HepG2 (cell line): ENCODE measurements around the gene TRDMT1.

Experiments
- AGO1 ChIP-seq: fragments of 200-400 bp; formaldehyde crosslinking; IDR thresholded peaks from 2 replicates; pipeline ENCODE4 v1.6.1; 2017; ENCODE audit warnings: mild to moderate bottlenecking, low read depth, low read length, moderate library complexity; ENCODE audit not compliant: poor library complexity, severe bottlenecking
- CERS6 ChIP-seq: sonication (generic); formaldehyde crosslinking; IDR thresholded peaks from 2 replicates; pipeline ENCODE4 v1.5.0; 2020; ENCODE audit warnings: missing genetic modification reagents
- CTCF ChIP-seq: sonication (generic); formaldehyde crosslinking; IDR thresholded peaks from 2 replicates; pipeline ENCODE4 v1.5.0; 2020; ENCODE audit warnings: mild to moderate bottlenecking, missing genetic modification reagents, moderate library complexity
- EZH2 ChIP-seq: conservative IDR thresholded peaks from 2 replicates; pipeline ENCODE4 v1.6.1; 2012; ENCODE audit warnings: mild to moderate bottlenecking, low read depth, low read length, moderate library complexity
- JUN ChIP-seq: sonication (generic); formaldehyde crosslinking; IDR thresholded peaks from 2 replicates; pipeline ENCODE4 v1.4.0; 2020; ENCODE audit warnings: mild to moderate bottlenecking, missing genetic modification reagents
- NR3C1 ChIP-seq: sonication (generic); formaldehyde crosslinking; IDR thresholded peaks from 2 replicates; pipeline ENCODE4 v1.4.0; 2020; ENCODE audit warnings: missing genetic modification reagents
- PHF21A ChIP-seq: sonication (generic); formaldehyde crosslinking; IDR thresholded peaks from 2 replicates; pipeline ENCODE4 v1.5.0; 2020; ENCODE audit warnings: mild to moderate bottlenecking, missing genetic modification reagents
- SIN3B ChIP-seq: fragments of 150-350 bp; IDR thresholded peaks from 2 replicates; pipeline ENCODE4 v1.6.1; 2014; ENCODE audit warnings: low read length
- TGIF2 ChIP-seq: IDR thresholded peaks from 2 replicates; pipeline ENCODE4 v1.6.1; 2016; ENCODE audit warnings: control low read depth, missing compliant biosample characterization
- ZFP36 ChIP-seq: fragments of 150-350 bp; IDR thresholded peaks from 2 replicates; pipeline ENCODE4 v1.6.1; 2018; ENCODE audit warnings: borderline replicate concordance, low read length, low read depth; ENCODE audit not compliant: partially characterized antibody
- ZNF510 ChIP-seq: sonication (generic); formaldehyde crosslinking; IDR thresholded peaks from 2 replicates; pipeline ENCODE4 v1.4.0; 2020; ENCODE audit warnings: low read depth, mild to moderate bottlenecking, missing genetic modification reagents

- TF ChIP-seq CTCF (no peak), CERS6 (CRISPR knock-in tag) (no peak), JUN (CRISPR knock-in tag) (no peak), ZFP36 (no peak), PHF21A (CRISPR knock-in tag) (no peak), NR3C1 (no peak), EZH2 (no peak), AGO1 (no peak), TGIF2 (no peak), SIN3B (no peak), ZNF510 (CRISPR knock-in tag) (no peak)
Measured at GRCh38 chr10:17175551-17175950, 25.9 kb downstream of the TRDMT1 start.
